NCI-H774 (cell line): ENCODE data around the gene COQ8A.
"Not testable (repeated sequence)": the region's sequence is repeated elsewhere in the genome, so short reads cannot be mapped to it uniquely, and the experiment has no call there.

Experiments
- DNase-seq: peaks from one replicate; lab custom pipeline; 2025; lab: John Stamatoyannopoulos, UW

COQ8A gene

GRCh38 chr1:226952118-226952441 lies 12.0 kb downstream of the COQ8A start:
- no peak for DNase-seq

- no peak for DNase-seq
Measured at GRCh38 chr1:226953175-226953800, 13.2 kb downstream of the COQ8A start.

GRCh38 chr1:226954337-226954736 lies 14.2 kb downstream of the COQ8A start:
- DNase-seq = no peak

GRCh38 chr1:226954777-226955176 lies 14.7 kb downstream of the COQ8A start:
- no peak for DNase-seq

- not testable (repeated sequence) for DNase-seq
Measured at GRCh38 chr1:226955857-226956256, 15.8 kb downstream of the COQ8A start.

GRCh38 chr1:226956942-226957713 lies 17.0 kb downstream of the COQ8A start:
- DNase-seq = no peak

GRCh38 chr1:226957714-226958113 lies 17.6 kb downstream of the COQ8A start:
- no peak for DNase-seq

GRCh38 chr1:226958300-226958699 lies 18.2 kb downstream of the COQ8A start:
- no peak for DNase-seq

- no peak for DNase-seq
Measured at GRCh38 chr1:226960256-226960655, 20.2 kb downstream of the COQ8A start.

- DNase-seq = no peak
Measured at GRCh38 chr1:226960944-226961765, 21.1 kb downstream of the COQ8A start.

- no peak for DNase-seq
Measured at GRCh38 chr1:226962421-226963391, 22.6 kb downstream of the COQ8A start.

- DNase-seq = no peak
Measured at GRCh38 chr1:226964068-226964425, 24.0 kb downstream of the COQ8A start.

GRCh38 chr1:226964611-226965486 lies 24.8 kb downstream of the COQ8A start:
- DNase-seq = no peak

- no peak for DNase-seq
Measured at GRCh38 chr1:226965581-226966440, 25.7 kb downstream of the COQ8A start.

GRCh38 chr1:226966683-226967082 lies 26.6 kb downstream of the COQ8A start:
- no peak for DNase-seq

GRCh38 chr1:226967665-226968064 lies 27.6 kb downstream of the COQ8A start:
- DNase-seq = no peak

- no peak for DNase-seq
Measured at GRCh38 chr1:226971765-226972164, 31.7 kb downstream of the COQ8A start.

GRCh38 chr1:226972931-226973330 lies 32.8 kb downstream of the COQ8A start:
- DNase-seq = no peak

GRCh38 chr1:226973371-226973897 lies 33.3 kb downstream of the COQ8A start:
- no peak for DNase-seq
